ENCODE results near the gene NTRK2. TPM values are rescaled to one million over a fixed set of nuclear protein-coding genes. Genes with fewer than 3 reads are reported as not detected.
"Not testable (repeated sequence)": the region's sequence is repeated elsewhere in the genome, so short reads cannot be mapped to it uniquely, and the experiment has no call there.

The NTRK2 gene
- total and polyA plus RNA-seq, 5 experiments from 2014 or later = not detected

- H3K36me3 Mint-ChIP-seq, ATAC-seq, H3K27me3 Mint-ChIP-seq, H3K4me1 Mint-ChIP-seq, H3K4me3 Mint-ChIP-seq, DNase-seq, H3K27ac Mint-ChIP-seq, POLR2A ChIA-PET: not testable (repeated sequence)
- peaks cover 0 to 36% (median 7%) of the 10 kb centered on the region in 9 donors for H3K9me3 Mint-ChIP-seq
Measured at GRCh38 chr9:85069421-85069820, 399.9 kb downstream of the NTRK2 start.

Measured in naive thymus-derived CD8-positive, alpha-beta T cell (primary cell).